HepG2 (cell line): ENCODE measurements around the gene NADK2. TPM values are rescaled to one million over a fixed set of nuclear protein-coding genes. Genes with fewer than 3 reads are reported as not detected.

Experiments used
- ASH2L ChIP-seq: fragments of 300-600, 200-600 bp; sonication (generic); IDR thresholded peaks from 2 replicates; pipeline ENCODE4 v1.7.0; 2017; ENCODE audit warnings: low read depth, mild to moderate bottlenecking, moderate library complexity, mixed read lengths, low read length; ENCODE audit not compliant: insufficient read length
- HMG20A ChIP-seq: IDR thresholded peaks from 2 replicates; pipeline ENCODE4 v1.6.1; 2016; ENCODE audit warnings: borderline replicate concordance
- HNF4A ChIP-seq: sonication (generic); formaldehyde crosslinking; IDR thresholded peaks from 2 replicates; pipeline ENCODE4 v1.4.0; 2020; ENCODE audit warnings: missing genetic modification reagents
- JUN ChIP-seq: sonication (generic); formaldehyde crosslinking; IDR thresholded peaks from 2 replicates; pipeline ENCODE4 v1.4.0; 2020; ENCODE audit warnings: mild to moderate bottlenecking, missing genetic modification reagents
- NR2C2 ChIP-seq: sonication (generic); formaldehyde crosslinking; IDR thresholded peaks from 2 replicates; pipeline ENCODE4 v1.4.0; 2020; ENCODE audit warnings: missing genetic modification reagents, mild to moderate bottlenecking, moderate library complexity, borderline replicate concordance
- SOX5 ChIP-seq: IDR thresholded peaks from 2 replicates; pipeline ENCODE4 v1.6.1; 2016; ENCODE audit warnings: borderline replicate concordance
- TCF7L2 ChIP-seq: IDR thresholded peaks from 2 replicates; pipeline ENCODE4 v1.6.1; 2011; ENCODE audit warnings: mild to moderate bottlenecking, low read depth, low read length, moderate library complexity
- TOE1 ChIP-seq: sonication (generic); formaldehyde crosslinking; IDR thresholded peaks from 2 replicates; pipeline ENCODE4 v1.4.0; 2020; ENCODE audit warnings: mild to moderate bottlenecking, missing genetic modification reagents
- XBP1 ChIP-seq: sonication (generic); formaldehyde crosslinking; IDR thresholded peaks from 2 replicates; pipeline ENCODE4 v1.5.0; 2020; ENCODE audit warnings: missing genetic modification reagents
- ZBTB38 ChIP-seq: sonication (generic); formaldehyde crosslinking; IDR thresholded peaks from 2 replicates; pipeline ENCODE4 v1.5.1; 2020; ENCODE audit warnings: mild to moderate bottlenecking, missing genetic modification reagents
- ZFX ChIP-seq: sonication (generic); formaldehyde crosslinking; IDR thresholded peaks from 2 replicates; pipeline ENCODE4 v1.4.0; 2020; ENCODE audit warnings: mild to moderate bottlenecking, low read depth, missing genetic modification reagents, moderate library complexity
- ZNF652 ChIP-seq: IDR thresholded peaks from 2 replicates; pipeline ENCODE4 v1.6.1; 2016; ENCODE audit warnings: low read depth, borderline replicate concordance
- polyA plus RNA-seq, 8 experiments: library from polyadenylated mRNA; depleted of rRNA in 3 of 8; stranded (reverse) in 7 of 8; unstranded in 1 of 8; fragments of >200 nt; fragmentation: Illumina TruSeq in 4 of 8; extraction: Trizol in 4 of 8; gene quantifications; 2 replicates each; pipeline versions ENCODE4 v1.2.1 to v1.2.3, GENCODE V29; 2011 to 2016; ENCODE audit warnings: low read depth in 4 of 8, missing spikeins in 1 of 8, mixed read lengths in 1 of 8; ENCODE audit not compliant: insufficient read depth in 1 of 8
- total RNA-seq, 5 experiments: library from RNA; depleted of rRNA; stranded (reverse); fragments of >200 nt; fragmentation: Illumina TruSeq; extraction: Trizol; gene quantifications; 2 replicates each; pipeline ENCODE4 v1.2.3, GENCODE V29; 2016; ENCODE audit warnings: low read depth in 1 of 5
- TF ChIP-seq, protein P1 (sequence below): IDR thresholded peaks from 2 replicates; pipeline ENCODE4 v1.4.0; 2020; ENCODE audit warnings: mild to moderate bottlenecking, missing genetic modification reagents
- TF ChIP-seq, protein P2 (sequence below): sonication (generic); formaldehyde crosslinking; IDR thresholded peaks from 2 replicates; pipeline ENCODE4 v1.8.0; 2022; ENCODE audit warnings: missing genetic modification reagents, mild to moderate bottlenecking, moderate library complexity, borderline replicate concordance
- TF ChIP-seq, protein P3 (sequence below): sonication (generic); formaldehyde crosslinking; IDR thresholded peaks from 2 replicates; pipeline ENCODE4 v1.4.0; 2020; ENCODE audit warnings: missing genetic modification reagents

Gene NADK2
- total and polyA plus RNA-seq, 2 of the 13 experiments (the other 11 are each of a cell fraction or from before 2014, with no cell fraction given), result 13.9 to 71.4 TPM

DNA sequence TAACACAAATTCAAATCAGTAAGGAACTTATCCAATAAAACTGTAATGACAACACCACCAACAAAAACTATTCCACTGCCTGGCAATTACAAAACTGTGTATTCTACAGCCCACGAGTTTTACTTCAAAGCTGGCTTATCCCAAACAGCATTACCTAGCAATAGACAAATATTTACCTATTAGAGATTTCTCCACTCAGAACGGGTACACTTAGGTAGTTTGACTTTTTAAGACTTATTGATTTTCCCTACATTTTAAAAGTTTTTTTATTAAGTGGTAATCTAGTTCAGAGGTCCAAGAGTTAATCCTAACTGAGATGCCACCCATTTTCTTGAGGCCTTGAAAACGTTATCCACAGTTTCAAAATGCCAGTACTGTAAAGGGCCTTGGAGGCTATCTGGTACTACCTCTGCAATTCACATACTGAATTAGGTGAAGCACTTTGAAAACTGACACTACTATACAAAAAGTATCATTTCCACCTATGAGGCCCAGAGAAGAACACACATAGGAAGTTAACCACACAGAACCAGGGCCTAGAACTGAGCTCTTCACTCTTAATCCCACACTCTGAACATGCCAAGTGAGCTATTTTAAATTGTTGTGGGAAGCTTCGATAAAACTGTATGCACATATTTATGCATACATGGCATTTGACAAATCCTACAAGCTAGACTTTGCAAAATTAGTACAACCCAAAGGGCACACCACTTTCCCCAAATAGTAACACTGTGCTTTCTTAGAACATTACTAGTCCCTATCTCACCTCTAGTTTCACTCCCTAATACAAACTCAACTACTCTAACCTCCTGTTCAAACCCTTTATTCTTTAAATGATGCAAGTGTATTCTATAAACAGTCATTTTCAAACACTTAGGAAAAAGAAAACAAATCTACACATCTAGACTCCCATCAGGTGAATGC is 2.1 kb downstream of the NADK2 start (continued):
- TF ChIP-seq JUN (CRISPR knock-in tag) (no peak), TCF7L2 (peak; percentile 85), TOE1 (CRISPR knock-in tag) (0 out of 2 replicates have a peak, but pooled peaks have one; percentile 13), HNF4A (CRISPR knock-in tag) (peak; percentile 63), HMG20A (CRISPR knock-in tag) (peak; percentile 87), NR2C2 (CRISPR knock-in tag) (peak; percentile 36; the same call in 1 of the 2 replicates), XBP1 (0 out of 2 replicates have a peak, but pooled peaks have one; percentile 57), ZFX (CRISPR knock-in tag) (peak; percentile 47), ZBTB38 (CRISPR knock-in tag) (no peak), ASH2L (peak; percentile 67), SOX5 (peak; percentile 73), ZNF652 (CRISPR knock-in tag) (peak; percentile 88)
- TF ChIP-seq, protein P1, sequence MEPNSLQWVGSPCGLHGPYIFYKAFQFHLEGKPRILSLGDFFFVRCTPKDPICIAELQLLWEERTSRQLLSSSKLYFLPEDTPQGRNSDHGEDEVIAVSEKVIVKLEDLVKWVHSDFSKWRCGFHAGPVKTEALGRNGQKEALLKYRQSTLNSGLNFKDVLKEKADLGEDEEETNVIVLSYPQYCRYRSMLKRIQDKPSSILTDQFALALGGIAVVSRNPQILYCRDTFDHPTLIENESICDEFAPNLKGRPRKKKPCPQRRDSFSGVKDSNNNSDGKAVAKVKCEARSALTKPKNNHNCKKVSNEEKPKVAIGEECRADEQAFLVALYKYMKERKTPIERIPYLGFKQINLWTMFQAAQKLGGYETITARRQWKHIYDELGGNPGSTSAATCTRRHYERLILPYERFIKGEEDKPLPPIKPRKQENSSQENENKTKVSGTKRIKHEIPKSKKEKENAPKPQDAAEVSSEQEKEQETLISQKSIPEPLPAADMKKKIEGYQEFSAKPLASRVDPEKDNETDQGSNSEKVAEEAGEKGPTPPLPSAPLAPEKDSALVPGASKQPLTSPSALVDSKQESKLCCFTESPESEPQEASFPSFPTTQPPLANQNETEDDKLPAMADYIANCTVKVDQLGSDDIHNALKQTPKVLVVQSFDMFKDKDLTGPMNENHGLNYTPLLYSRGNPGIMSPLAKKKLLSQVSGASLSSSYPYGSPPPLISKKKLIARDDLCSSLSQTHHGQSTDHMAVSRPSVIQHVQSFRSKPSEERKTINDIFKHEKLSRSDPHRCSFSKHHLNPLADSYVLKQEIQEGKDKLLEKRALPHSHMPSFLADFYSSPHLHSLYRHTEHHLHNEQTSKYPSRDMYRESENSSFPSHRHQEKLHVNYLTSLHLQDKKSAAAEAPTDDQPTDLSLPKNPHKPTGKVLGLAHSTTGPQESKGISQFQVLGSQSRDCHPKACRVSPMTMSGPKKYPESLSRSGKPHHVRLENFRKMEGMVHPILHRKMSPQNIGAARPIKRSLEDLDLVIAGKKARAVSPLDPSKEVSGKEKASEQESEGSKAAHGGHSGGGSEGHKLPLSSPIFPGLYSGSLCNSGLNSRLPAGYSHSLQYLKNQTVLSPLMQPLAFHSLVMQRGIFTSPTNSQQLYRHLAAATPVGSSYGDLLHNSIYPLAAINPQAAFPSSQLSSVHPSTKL (CRISPR knock-in tag), result peak; percentile 94
- TF ChIP-seq, protein P2, sequence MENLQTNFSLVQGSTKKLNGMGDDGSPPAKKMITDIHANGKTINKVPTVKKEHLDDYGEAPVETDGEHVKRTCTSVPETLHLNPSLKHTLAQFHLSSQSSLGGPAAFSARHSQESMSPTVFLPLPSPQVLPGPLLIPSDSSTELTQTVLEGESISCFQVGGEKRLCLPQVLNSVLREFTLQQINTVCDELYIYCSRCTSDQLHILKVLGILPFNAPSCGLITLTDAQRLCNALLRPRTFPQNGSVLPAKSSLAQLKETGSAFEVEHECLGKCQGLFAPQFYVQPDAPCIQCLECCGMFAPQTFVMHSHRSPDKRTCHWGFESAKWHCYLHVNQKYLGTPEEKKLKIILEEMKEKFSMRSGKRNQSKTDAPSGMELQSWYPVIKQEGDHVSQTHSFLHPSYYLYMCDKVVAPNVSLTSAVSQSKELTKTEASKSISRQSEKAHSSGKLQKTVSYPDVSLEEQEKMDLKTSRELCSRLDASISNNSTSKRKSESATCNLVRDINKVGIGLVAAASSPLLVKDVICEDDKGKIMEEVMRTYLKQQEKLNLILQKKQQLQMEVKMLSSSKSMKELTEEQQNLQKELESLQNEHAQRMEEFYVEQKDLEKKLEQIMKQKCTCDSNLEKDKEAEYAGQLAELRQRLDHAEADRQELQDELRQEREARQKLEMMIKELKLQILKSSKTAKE (CRISPR knock-in tag), result no peak
- TF ChIP-seq, protein P3, sequence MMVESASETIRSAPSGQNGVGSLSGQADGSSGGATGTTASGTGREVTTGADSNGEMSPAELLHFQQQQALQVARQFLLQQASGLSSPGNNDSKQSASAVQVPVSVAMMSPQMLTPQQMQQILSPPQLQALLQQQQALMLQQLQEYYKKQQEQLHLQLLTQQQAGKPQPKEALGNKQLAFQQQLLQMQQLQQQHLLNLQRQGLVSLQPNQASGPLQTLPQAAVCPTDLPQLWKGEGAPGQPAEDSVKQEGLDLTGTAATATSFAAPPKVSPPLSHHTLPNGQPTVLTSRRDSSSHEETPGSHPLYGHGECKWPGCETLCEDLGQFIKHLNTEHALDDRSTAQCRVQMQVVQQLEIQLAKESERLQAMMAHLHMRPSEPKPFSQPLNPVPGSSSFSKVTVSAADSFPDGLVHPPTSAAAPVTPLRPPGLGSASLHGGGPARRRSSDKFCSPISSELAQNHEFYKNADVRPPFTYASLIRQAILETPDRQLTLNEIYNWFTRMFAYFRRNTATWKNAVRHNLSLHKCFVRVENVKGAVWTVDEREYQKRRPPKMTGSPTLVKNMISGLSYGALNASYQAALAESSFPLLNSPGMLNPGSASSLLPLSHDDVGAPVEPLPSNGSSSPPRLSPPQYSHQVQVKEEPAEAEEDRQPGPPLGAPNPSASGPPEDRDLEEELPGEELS (CRISPR knock-in tag), result peak; percentile 89
